Measurements from ENCODE around the gene METTL8.

METTL8 gene, protein sequence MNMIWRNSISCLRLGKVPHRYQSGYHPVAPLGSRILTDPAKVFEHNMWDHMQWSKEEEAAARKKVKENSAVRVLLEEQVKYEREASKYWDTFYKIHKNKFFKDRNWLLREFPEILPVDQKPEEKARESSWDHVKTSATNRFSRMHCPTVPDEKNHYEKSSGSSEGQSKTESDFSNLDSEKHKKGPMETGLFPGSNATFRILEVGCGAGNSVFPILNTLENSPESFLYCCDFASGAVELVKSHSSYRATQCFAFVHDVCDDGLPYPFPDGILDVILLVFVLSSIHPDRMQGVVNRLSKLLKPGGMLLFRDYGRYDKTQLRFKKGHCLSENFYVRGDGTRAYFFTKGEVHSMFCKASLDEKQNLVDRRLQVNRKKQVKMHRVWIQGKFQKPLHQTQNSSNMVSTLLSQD

GRCh38 chr2:171433763-171434012 is at the start of gene METTL8:
Gene METTL8, minus strand, starts transcription at chr2:171433990. Its CDS starts 41,805 bp downstream, at chr2:171392185.
- DNase-seq, result no peak

DNA sequence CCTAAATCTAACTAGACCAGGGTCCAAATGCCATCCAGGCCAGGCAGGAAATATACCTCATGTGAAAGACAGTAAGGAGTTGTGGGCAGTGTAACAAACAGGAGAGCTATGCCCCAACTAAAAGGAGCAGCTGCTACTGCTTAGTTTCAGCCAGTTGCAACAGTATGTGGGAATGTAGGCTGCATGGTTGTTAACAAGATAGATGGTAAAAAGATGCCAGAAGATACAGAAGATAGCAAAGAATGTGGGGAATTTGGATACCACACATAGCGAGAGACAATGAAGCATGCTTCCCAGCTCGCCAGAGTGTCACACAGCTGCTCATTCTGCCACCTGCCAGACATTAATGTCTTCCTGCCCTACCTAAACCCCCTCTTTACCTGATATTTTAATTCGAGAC is 49.1 kb upstream of the METTL8 start:
- no peak for DNase-seq

DNA sequence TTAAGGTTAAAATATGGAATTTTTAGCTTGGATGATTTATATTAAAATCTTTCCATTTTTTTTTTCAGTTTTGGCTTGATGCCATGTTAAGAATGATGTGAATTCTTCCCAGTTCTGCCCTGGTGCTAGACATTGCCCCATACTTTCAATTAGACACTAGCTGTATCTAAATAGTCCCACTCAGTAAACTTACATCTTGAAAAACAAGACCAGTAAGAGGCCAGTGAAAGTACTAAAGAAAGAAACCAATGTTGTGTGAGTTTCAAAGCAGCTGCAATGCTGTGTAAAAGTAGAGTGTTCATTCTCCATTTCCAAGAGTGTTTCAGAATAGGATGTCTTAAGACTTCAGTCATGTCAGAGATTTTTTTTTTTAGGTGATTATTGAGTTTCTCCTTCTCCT is 48.5 kb upstream of the METTL8 start:
- DNase-seq, result no peak

DNA sequence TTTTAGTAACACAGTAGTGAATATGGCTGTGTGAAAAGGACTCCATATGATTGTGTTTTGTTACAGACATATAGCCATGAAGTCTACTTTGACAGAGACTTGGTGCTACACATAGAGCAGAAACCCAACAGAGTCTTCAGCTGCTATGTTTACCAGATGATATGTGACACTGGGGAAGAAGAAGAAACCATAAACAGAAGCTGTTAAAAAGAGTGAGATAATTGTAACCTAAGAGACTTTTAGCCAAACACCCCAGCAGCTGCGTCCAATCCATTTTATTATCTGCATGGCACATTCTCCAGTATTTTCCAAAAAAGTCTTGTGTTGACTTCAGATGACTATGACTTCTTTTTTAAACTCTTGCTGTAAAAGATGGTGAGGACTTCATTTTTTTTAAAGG is 47.1 kb upstream of the METTL8 start:
- no peak for DNase-seq

- DNase-seq, result no peak
Observed at GRCh38 chr2:171479154-171479814, 45.5 kb upstream of the METTL8 start.

- no peak for DNase-seq
Observed at GRCh38 chr2:171478345-171478744, 44.6 kb upstream of the METTL8 start.

DNA sequence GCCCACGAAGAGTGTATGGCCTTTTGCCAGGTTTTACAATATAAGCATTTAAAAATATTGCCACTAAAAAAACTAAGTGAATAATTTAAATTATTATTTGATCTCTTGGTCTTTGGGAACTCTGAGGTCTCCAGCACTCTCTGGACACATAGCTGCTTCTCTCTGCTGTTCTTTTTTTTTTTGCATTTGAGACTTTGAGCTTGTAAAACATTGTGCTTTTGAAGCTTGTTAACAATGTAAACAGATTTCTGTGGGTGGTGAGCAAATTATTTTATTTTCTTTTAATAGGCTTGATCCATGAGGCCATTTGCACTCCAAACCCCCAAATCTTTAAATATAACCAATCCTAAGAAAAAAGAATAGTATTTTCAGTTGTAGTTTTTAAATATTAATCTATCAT is 42.2 kb upstream of the METTL8 start:
- no peak for DNase-seq

- no peak for DNase-seq
Observed at GRCh38 chr2:171470129-171470528, 36.3 kb upstream of the METTL8 start.

- no peak for DNase-seq
Observed at GRCh38 chr2:171469176-171469575, 35.4 kb upstream of the METTL8 start.

GRCh38 chr2:171460537-171460936 is 26.7 kb upstream of the METTL8 start:
- DNase-seq, result no peak

DNA sequence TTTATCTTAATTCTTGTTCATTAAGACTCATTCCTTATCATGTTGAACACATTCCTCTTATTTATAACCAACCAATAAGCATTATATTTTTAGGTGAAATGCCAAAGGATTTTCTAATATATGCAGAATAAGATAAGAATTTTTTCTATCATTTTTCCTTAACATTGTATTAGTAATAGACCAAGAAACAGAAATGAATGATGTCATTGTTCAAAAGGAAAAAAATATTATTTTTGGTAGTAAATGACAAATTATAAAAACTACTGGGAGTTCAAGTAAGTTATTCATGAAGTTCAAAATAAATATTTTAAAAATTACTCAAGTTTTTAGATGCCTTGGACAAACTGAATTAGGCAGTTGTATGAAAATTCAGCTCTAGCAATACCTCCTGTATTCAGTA is 25.7 kb upstream of the METTL8 start:
- DNase-seq, result no peak

DNA sequence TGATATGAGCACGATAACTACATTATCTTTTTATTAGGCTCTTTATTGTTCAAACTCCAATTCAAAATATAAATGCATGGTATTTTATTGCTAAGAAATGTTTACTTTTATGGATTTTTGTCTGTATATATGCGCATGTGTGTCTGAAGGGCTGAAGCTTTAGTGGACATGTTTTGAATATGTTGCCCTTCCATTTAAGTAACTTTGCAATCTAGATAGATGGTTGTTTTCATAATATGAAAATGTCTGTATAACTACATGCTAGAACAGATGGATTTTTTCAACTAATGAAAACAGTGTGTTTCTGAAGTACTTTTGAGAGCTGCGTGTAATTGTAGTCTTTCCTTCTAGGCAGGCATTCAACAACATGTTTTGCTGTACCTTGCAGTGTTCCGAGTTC is 19.0 kb upstream of the METTL8 start:
- DNase-seq, result no peak

DNA sequence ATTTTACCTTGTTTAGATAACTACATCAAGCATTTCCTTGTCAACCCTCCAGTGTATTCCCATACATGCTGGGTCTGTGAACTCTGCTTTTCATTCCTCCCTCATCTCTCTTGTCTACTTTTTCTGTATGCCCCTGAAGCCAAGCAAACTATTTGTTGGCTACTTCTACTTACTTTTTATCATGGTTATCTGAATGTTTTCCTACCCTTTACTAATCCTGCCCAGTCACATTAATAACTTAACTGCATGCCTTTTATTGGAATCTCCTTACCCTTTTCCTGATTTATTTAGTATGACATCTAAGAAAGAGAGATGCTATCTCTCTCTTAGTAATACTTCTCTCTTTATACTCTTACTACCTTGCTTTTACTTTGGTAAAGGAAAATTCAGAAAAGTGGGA is 17.3 kb upstream of the METTL8 start:
- no peak for DNase-seq

- no peak for DNase-seq
Observed at GRCh38 chr2:171447675-171448074, 13.9 kb upstream of the METTL8 start.

DNA sequence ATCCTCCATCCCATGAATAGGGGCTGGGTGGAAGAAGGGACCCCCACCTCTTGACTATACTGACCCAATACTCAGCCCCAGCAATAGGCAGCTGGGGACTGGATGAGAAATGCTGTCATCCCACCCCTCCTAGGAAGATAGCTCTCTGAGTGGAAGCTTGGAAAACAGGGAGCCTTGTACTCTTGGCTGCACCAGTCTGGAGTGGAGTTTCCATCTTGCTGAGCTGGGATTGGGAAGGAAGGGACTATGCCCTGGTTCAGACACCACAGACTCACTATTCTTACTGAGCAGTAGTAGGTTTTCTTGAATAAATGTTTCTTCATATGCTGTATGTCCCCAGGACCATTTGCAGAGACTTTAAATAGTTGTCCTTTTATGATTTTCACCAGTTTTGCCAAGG is 7.7 kb upstream of the METTL8 start:
- no peak for DNase-seq

DNA sequence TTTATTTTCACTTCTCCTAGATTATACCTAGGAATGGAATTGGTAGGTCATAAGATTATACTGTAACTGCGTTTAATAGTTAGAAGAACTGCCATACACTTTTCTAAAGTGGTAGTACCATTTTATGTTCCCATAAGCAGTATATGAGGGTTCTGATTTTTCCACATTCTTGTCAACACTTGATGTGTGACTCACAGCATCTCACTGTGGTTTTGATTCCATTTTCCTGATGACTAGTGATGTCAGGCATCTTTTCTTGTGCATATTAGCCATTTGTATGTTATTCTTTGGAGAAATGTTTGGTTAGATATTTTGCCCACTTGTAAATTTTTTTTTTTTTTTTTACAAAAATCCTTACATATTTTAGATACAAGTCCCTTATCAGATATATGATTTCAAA is 2.5 kb upstream of the METTL8 start:
- no peak for DNase-seq

- peak; percentile 96 for DNase-seq
Observed at GRCh38 chr2:171434013-171434989, 511 bp upstream of the METTL8 start, which contains the start of gene DCAF17. Gene DCAF17, plus strand, starts transcription at chr2:171434226. Its CDS starts 352 bp downstream, at chr2:171434578.

DNA sequence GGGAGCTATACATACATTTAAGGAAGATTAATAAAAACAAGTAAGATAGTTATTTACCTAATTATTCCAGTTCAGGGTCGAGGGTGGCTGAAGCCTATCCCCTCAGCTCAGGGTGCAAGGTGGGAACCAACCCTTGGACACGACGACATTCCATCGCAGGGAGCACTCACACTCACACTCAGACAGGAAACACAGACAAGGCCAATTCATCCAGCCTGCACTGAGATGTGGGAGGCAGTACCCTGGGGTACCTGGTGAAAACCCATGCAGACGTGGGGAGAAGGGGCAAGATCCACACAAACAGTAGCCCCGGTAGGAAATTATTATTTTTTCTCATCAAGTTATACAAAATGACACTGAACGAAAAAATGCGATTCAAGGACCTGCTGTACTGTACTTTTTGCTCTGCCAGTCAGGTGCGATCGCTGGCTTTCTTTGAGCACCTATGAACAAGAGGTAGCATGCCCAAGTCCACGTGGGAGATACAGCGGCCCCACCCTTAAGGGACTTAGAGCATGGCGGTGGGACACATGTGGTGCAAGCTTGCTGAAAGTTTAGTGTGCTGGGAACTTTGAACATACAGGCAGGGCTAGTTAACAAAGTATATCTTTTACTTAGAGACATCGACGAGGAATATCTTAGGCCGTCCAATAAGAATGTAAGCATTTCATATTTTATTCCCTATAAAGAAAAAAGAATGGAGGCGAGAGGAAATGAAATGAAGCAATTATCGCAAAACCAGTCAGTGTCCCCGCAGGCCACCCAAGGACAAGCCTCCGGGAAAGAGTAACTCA is 624 bp downstream of the METTL8 start:
- peak; percentile 17 to 38 for DNase-seq

DNA sequence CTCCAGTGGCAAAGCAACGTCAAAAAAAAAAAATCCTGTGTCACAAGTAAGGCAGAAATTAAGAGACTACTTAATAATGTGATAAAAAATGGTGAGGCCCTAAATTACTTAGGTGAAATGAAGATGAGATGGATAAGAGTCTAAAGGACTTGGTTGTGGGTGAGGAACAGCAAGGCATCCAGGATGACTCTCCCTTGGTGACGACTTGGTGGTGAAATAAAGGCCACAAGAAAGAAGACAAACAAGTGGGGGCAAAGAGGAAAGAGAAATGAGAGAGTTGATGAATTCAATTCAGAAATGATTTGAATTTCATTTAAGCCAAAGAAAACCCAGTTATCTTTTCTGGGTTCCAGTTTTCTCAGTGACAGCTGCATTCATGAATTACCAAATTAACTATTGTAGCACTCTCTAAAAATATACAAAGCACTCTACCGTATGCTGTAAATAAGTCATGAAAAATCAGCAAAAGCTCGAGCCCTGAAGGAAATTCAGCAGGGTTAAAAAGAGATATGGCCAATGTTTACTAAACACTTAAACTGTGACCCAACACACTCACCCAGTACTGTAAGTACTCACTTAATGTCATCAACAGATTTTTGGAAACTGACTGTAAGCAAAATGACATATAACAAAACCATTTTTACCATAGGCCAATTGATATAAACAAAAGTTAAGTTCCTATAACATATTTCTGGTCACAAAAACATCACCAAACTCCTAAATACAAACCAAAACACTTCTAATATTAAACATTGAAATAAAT is 1.4 kb downstream of the METTL8 start:
- DNase-seq, result no peak

- DNase-seq, result no peak
Observed at GRCh38 chr2:171431677-171432167, 2.1 kb downstream of the METTL8 start.
